ENCODE results near the gene SLC9A8.

DNA sequence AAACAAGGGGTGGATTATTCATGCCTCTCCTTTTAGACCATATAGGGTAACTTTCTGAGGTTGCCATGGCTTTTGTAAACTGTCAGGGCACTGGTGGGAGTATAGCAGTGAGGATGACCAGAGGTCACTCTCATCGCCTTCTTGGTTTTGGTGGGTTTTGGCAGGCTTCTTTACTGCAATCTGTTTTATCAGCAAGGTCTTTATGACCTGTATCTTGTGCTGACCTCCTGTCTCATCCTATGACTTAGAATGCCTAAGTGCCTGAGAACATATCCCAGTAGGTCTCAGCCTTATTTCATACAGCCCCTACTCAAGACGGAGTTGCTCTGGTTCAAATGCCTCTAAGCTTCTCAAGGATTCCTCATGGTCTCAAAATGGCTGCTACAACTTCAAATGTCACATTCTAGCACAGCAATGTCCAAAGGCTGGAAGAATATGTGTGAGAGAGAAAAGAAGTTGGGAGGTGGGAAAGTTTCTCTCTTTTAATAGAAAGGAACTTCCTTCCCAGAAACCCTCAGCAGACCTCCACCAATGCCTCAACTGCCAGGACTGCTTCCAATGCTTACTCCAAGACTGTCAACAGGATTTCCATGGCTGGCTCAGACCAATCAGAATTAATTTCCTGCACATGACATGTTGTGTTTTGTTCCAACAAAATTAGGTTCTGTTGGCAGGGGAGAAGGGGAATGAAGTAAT, 46.6 kb upstream of the SLC9A8 start:
- TF ChIP-seq CEBPB (IDR thresholded peaks at IDR 0.05) (no peak), NFIC (IDR thresholded peaks at IDR 0.05) (no peak), EP300 (IDR thresholded peaks at IDR 0.05; ENCODE audit: borderline replicate concordance) (no peak), RAD21 (IDR thresholded peaks at IDR 0.05; ENCODE audit: low read depth) (no peak), TAF1 (IDR thresholded peaks at IDR 0.05; ENCODE audit: low read depth) (no peak)

Measured in Ishikawa (cell line).